ENCODE measurements around the gene OXCT2.

DNA sequence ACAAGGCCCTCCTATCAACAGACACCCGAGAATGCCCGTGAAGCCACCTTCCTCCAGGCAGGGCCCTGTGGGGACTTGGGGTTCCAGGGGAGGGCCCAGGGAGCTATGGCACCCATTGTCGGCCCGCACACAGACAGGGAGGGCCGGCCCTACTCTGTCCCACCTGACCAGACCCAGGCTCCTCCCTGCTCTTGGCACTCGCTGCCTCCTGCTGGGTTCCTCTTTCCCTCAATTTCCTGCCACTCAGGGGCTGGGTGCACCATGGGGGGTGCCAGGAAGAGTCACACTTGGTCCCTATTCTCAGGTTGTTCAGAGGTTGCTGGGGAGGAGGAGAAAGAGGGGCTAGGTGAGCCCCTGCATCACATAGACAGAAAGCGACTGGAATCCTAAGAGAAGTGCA lies 8.0 kb upstream of the OXCT2 start:
- TF ChIP-seq, protein P1, sequence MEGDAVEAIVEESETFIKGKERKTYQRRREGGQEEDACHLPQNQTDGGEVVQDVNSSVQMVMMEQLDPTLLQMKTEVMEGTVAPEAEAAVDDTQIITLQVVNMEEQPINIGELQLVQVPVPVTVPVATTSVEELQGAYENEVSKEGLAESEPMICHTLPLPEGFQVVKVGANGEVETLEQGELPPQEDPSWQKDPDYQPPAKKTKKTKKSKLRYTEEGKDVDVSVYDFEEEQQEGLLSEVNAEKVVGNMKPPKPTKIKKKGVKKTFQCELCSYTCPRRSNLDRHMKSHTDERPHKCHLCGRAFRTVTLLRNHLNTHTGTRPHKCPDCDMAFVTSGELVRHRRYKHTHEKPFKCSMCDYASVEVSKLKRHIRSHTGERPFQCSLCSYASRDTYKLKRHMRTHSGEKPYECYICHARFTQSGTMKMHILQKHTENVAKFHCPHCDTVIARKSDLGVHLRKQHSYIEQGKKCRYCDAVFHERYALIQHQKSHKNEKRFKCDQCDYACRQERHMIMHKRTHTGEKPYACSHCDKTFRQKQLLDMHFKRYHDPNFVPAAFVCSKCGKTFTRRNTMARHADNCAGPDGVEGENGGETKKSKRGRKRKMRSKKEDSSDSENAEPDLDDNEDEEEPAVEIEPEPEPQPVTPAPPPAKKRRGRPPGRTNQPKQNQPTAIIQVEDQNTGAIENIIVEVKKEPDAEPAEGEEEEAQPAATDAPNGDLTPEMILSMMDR (IDR thresholded peaks at IDR 0.05), result no peak
- no peak for TF ChIP-seq POLR2A (IDR thresholded peaks at IDR 0.05)
